Measurements from ENCODE around the gene AMPH.
"Not testable (repeated sequence)": the region's sequence is repeated elsewhere in the genome, so short reads cannot be mapped to it uniquely, and the experiment has no call there.

The AMPH gene

GRCh38 chr7:38394660-38395059 lies 236.5 kb downstream of the AMPH start:
- DNase-seq (ENCODE audit: low read depth) = no peak

- DNase-seq (ENCODE audit: low read depth) = no peak
These were observed 237.3 kb downstream of the AMPH start for GRCh38 chr7:38393874-38394273.

GRCh38 chr7:38391751-38392150 lies 239.4 kb downstream of the AMPH start:
- no peak for DNase-seq (ENCODE audit: low read depth)

- no peak for DNase-seq (ENCODE audit: low read depth)
These were observed 245.5 kb downstream of the AMPH start for GRCh38 chr7:38385682-38386081.

GRCh38 chr7:38383281-38383680 lies 247.9 kb downstream of the AMPH start:
- no peak for DNase-seq (ENCODE audit: low read depth)

- DNase-seq (ENCODE audit: low read depth) = no peak
These were observed 248.5 kb downstream of the AMPH start for GRCh38 chr7:38382684-38383083.

GRCh38 chr7:38375453-38375852 lies 255.7 kb downstream of the AMPH start:
- no peak for DNase-seq (ENCODE audit: low read depth)

- no peak for DNase-seq (ENCODE audit: low read depth)
These were observed 256.7 kb downstream of the AMPH start for GRCh38 chr7:38374507-38374906.

GRCh38 chr7:38373155-38373554 lies 258.0 kb downstream of the AMPH start:
- DNase-seq (ENCODE audit: low read depth) = no peak

GRCh38 chr7:38372290-38372689 lies 258.9 kb downstream of the AMPH start:
- no peak for DNase-seq (ENCODE audit: low read depth)

GRCh38 chr7:38369816-38370493 lies 261.2 kb downstream of the AMPH start:
- DNase-seq (ENCODE audit: low read depth) = peak; percentile 83

- DNase-seq (ENCODE audit: low read depth) = no peak
These were observed 263.0 kb downstream of the AMPH start for GRCh38 chr7:38368191-38368605.

GRCh38 chr7:38367301-38367890 lies 263.8 kb downstream of the AMPH start:
- DNase-seq (ENCODE audit: low read depth) = no peak

GRCh38 chr7:38363379-38363778 lies 267.8 kb downstream of the AMPH start:
- DNase-seq (ENCODE audit: low read depth) = not testable (repeated sequence)

- DNase-seq (ENCODE audit: low read depth) = not testable (repeated sequence)
These were observed 268.4 kb downstream of the AMPH start for GRCh38 chr7:38362611-38363237.

GRCh38 chr7:38360776-38361175 lies 270.4 kb downstream of the AMPH start:
- no peak for DNase-seq (ENCODE audit: low read depth)

- not testable (repeated sequence) for DNase-seq (ENCODE audit: low read depth)
These were observed 272.0 kb downstream of the AMPH start for GRCh38 chr7:38359071-38359601.

GRCh38 chr7:38358273-38358831 lies 272.8 kb downstream of the AMPH start:
- DNase-seq (ENCODE audit: low read depth) = not testable (repeated sequence)

- DNase-seq (ENCODE audit: low read depth) = not testable (repeated sequence)
These were observed 276.8 kb downstream of the AMPH start for GRCh38 chr7:38354271-38354851.

- not testable (repeated sequence) for DNase-seq (ENCODE audit: low read depth)
These were observed 277.7 kb downstream of the AMPH start for GRCh38 chr7:38353431-38353881.

GRCh38 chr7:38351601-38352000 lies 279.6 kb downstream of the AMPH start:
- DNase-seq (ENCODE audit: low read depth) = no peak

- DNase-seq (ENCODE audit: low read depth) = not testable (repeated sequence)
These were observed 280.4 kb downstream of the AMPH start for GRCh38 chr7:38350777-38351176.
